UCSD-AML1 (cell line): ENCODE results near the gene PTPN4.
"Not testable (repeated sequence)": the region's sequence is repeated elsewhere in the genome, so short reads cannot be mapped to it uniquely, and the experiment has no call there.

Source experiments
- DNase-seq: peaks from one replicate; lab custom pipeline; 2025; ENCODE audit not compliant: unreplicated experiment; lab: John Stamatoyannopoulos, UW

PTPN4 gene

DNA sequence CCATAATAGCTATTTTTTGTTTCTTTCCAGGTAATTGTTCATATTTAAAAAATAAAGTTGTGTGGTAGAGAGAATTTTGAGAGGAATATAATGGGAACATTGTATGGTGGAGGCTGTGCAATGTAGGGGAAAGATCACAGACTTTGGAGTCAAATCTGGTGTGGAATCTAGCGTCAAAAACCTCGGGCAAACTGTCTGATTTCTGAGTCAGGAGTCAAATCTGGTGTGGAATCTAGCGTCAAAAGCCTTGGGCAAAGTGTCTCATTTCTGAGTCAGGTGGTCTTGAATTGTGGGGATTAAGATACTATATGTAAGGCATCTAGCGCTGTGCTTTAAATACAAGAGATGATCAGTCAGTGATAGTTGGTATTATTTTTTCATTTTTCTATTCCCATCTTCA is 5.1 kb downstream of the PTPN4 start:
- DNase-seq: no peak

DNA sequence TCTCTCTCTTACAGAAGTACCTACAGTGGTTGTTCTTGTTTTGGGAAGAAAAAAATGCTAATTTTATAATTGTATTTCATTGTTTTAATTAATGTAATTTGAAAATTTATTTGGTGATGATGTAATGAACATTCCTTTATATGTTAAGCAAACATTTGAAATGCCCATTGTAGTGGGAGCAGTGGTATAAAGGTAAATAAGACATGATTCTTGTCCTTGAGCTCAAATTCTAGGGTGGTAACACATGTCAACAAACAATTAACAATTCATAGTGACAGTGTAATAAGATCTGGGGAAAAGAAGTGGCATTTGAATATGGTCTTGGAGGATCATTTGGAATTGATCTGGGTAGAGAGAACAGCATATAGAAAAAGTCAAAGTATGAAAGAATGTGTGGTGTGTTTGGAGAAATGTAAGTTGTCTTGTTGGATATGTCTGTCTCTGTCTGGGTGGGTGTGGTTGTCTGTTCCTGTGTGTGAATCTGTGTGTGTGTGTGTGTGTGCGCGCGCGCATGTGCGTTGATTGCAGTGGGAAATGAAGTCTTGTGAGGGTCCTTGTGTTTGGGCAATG is 5.8 kb downstream of the PTPN4 start:
- no peak for DNase-seq

DNA sequence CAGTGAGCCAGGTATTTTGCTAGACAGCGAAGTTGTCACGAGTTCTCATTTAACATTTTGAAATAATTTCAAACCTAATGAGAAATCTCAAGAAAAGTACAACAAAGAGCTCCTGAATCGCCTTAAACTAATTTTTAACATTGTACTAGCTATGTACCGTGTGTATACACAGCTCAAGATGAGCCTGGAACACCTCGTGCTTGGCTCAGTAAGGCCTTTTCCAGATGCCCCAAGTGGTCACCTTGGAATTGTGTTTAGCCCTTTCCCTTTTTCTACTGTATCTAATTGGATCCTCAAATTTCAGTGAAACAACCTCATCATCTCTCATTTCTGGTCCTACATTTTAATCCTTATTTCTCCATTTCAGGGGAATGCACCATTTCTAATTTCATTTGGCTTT is 7.2 kb downstream of the PTPN4 start:
- no peak for DNase-seq

DNA sequence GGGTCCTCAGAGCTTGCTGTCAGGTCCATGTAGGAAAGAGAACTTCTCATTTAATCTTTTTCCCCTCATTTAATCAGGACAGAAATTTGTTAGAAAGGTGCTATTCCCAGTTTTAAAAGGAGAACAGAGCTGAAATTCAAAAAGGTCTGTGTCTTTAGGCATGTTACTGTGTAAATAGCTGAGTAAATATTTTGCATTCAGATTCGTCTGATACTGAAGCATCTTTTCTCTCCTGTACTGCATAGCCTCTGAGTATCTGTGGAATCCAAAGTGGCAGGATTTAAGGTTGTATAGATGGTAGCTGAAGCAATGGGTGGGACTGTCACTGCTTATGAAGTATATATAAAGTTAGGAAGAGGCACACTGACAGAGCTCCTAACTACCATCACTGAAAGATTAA is 9.0 kb downstream of the PTPN4 start:
- DNase-seq: no peak

DNA sequence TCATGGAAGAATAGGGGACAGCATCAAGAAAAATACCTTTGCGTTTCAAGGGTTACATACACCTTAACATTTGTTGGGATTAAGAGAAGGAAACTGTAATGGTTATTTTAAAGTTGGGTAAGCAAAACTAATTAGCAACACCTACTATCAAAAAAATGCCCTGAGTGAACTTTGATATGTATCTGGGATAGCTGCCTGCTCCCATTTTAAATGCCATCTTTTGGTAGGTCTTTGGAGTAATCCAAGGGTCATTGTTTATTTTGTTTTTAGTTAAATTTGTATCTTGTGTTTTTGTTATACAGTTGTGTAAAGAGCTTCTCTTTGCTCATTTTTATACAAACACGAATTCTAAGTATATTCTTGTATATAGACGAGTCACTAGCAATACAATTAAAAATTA is 9.9 kb downstream of the PTPN4 start:
- DNase-seq: no peak

DNA sequence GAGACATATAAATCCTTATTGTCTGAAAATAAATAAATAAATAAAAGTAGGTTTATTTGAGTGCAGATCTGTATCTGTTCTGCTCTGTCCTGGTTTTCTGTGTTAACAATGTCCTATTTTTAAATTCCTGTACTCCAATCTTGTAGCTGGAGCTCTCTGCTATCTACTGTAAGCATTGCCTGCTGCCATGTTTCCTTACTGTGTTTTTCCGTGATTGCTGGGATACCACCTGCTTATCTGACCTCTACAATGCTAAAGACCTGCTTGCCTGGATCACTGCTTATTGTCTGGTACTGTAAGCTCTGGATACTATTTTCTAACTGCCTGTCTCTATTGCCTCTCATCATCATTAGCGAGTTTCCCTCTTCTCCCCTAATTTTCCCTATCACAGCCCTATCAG is 11.6 kb downstream of the PTPN4 start:
- DNase-seq: no peak

DNA sequence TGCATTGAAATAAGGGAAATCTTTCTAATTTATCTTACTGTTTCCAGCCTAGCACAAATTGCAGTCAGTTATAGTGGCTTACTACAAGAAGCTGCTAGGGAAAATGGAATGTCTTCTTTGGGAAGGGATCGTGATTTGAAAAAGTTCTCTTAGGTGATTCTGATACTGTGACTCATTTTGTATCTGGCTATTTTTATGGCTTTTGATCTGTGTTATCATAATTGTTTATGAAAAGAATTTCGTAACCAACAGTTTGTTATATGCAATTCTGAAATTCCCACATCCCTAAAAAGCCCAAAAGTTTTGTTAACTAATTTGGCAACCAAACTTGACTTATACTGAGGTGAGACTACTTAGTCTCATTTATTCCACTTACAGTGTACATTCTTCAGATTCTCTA is 12.4 kb downstream of the PTPN4 start:
- DNase-seq: no peak

DNA sequence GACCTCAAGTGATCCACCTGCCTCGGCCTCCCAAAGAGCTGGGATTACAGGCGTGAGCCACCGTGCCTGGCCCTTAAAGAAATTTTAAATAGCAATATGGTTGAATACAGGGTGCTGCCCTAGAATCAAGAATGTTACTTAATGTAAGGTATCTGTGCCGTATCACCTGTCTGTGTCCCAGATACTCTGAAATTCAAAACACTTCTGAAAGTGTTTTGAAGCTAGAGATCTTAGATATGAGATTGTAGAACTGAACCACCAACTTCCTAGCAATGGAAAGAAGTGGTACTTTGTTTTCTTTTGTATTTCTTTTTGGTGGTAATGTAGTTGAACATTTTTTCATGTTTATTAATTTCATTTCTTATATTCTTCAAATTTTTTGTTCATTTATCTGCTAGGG is 13.0 kb downstream of the PTPN4 start:
- DNase-seq: no peak

DNA sequence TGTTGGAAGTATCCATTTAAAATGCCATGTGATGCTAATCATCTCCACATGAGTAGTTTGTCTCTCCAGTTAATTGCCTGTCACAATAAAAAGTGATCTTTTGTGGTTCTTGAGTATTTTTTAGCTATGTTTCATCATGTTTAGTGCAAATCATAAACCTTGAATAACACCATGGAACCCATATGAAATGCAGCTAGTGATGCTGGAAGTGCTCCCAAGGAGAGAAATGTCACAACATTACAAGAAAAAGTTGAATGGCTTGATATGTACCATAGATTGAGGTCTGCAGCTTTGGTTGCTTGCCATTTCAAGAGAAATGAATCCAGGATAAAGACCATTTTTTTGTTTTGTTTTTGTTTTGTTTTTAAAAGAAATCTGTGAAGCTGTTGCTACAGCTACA is 14.3 kb downstream of the PTPN4 start:
- DNase-seq: no peak

DNA sequence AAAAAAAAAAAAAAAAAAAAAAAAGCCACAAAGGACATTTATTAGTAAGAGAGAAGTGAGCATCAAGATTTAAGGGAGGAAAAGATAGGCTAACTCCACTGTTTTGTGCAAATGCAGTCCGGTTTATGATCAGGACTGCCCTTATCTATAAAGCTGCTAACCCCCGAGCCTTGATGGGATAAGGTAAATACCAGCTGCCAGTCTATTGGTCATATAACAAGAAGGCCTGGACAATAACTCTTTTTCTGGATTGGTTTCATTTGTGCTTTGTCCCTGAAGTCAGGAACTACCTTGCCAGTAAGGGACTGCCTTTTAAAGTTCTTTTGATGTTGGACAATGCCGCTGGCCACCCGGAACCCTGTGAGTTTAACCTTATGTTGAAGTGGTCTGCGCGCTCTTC is 15.4 kb downstream of the PTPN4 start:
- no peak for DNase-seq

DNA sequence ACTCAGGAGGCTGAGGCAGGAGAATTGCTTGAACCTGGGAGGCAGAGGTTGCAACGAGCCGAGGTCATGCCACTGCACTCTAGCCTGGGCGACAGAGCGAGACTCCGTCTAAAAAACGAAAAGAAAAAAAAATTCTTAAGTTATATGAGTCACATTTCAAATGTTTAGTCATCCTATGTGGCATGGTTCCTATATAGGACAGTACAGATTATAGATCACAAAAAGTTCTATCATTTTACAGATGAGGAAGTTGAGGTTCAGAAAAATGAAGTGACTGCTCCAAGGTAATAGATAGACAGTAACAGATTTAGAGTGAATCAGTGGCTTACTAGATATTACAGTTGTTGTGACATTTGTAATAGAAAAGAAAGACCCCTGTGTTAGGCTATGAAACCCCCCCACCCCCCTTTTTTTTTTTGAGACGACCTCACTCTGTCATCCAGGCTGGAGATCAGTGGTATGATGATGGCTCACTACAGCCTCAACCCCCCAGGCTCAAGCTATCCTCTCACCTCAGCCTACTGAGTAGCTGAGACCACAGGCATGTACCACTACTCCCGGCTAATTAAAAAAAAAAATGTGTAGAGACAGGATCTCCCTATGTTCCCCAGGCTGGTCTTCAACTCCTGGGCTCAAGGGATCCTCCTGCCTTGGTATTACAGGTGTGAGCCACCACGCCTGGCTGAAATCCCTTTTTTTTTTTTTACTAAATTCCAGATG is 22.7 kb downstream of the PTPN4 start:
- no peak for DNase-seq

DNA sequence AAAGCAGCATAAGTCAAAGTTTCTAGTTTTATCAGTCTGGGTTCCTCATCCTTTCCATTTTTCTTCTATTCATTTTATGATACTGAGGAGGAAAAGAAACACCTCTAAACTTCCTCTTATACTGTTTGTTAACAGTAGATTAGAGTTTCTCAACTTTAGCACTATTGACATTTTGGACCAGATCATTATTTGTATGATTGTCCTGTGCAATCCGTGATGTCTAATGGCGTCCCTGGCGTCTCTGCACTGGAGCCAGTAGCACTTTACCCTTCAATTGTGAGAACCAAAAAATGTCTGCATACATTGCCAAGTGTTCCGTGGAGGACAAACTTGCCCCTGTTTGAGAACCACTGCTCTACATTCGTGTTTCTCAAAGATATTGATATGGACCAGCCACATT is 25.2 kb downstream of the PTPN4 start:
- DNase-seq: no peak

DNA sequence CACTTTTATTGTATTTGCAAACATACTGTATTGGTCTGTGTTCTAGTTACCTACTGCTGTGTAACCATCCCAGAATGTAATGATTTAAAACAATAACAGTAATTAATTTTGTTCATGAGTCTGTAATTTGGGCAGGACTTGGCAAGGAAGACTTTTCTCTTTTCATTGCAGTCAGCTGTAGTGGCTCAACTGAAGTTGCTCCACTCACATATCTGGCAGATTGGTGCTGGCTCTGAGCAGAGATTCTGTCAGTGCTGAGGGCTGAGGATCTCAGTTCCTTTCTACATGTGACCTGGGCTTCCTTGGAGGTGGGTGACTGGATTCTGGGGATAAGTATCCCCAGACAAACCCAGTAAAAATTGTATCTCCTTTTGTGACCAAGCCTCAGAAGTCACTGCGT is 26.6 kb downstream of the PTPN4 start:
- no peak for DNase-seq

DNA sequence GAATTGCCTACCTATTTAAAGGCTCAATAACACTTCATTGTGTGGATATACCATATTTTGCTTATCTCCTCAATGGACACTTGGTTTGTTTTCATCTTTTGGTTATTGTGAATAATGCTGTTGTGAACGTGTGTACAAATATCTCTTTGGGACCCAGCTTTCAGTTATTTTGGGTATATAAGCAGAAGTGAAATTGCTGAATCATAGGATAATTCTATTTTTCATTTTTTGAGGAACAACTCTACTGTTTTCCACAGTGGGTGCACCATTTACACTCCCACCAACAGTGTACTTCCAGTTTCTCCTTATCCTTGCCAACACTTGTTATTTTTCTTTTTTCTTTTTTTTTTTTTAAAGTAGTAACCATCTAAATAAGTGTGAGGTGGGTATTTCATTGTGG is 29.0 kb downstream of the PTPN4 start:
- DNase-seq: no peak

DNA sequence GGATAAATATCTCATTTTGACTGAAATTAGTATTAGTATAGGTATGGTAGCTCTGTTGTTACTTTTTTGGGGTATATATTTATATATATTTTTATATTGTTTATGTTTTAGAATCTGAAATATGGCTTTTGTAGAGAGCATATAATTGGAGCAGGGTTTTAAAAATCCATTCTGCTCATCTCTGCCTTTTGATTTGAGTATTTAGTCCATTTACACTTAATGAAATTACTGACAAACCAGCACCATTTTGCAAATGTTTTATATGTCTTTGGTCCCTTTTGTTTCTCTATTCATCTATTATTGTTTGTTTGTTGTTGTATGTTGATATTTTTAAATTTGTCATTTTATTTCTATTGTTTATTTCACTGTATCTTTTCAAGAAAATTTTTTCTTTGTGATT is 30.7 kb downstream of the PTPN4 start:
- DNase-seq: no peak

DNA sequence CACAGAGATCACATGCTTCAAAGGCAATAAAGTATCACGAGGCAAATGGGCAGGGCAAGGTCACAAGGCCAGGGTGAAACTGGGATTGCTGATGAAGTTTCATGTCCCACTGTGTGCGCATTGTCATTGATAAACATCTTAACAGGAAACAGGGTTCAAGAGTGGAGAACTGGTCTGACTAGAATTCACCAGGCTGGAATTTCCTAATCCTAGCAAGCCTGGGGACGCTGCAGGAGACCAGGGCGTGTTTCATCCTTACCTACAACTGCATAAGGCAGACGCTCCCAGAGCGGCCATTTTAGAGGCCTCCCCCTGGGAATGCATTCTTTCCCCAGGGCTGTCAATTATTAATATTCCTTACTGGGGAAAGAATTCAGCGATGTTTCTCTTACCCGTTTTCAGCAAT is 33.2 kb downstream of the PTPN4 start:
- DNase-seq: no peak

DNA sequence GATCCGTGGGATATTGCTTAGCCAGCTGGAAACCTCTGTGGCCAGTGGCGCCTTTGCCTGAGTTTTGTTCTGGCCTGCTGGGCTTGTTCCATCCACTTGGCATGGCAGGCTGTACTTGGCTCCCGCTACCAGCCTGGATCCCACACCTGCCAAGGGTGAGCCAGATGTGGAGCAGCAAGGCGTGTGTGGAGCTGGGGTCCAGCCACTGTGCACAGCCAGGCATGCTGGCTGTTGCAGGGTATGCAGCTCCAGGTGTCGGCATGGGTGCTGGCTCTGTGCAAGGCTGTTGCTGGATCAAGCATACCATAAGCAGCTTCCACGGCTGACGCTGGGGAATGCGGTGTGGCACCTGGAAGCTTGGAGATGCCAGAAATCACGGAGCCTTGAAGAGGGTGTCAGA is 34.5 kb downstream of the PTPN4 start:
- no peak for DNase-seq

DNA sequence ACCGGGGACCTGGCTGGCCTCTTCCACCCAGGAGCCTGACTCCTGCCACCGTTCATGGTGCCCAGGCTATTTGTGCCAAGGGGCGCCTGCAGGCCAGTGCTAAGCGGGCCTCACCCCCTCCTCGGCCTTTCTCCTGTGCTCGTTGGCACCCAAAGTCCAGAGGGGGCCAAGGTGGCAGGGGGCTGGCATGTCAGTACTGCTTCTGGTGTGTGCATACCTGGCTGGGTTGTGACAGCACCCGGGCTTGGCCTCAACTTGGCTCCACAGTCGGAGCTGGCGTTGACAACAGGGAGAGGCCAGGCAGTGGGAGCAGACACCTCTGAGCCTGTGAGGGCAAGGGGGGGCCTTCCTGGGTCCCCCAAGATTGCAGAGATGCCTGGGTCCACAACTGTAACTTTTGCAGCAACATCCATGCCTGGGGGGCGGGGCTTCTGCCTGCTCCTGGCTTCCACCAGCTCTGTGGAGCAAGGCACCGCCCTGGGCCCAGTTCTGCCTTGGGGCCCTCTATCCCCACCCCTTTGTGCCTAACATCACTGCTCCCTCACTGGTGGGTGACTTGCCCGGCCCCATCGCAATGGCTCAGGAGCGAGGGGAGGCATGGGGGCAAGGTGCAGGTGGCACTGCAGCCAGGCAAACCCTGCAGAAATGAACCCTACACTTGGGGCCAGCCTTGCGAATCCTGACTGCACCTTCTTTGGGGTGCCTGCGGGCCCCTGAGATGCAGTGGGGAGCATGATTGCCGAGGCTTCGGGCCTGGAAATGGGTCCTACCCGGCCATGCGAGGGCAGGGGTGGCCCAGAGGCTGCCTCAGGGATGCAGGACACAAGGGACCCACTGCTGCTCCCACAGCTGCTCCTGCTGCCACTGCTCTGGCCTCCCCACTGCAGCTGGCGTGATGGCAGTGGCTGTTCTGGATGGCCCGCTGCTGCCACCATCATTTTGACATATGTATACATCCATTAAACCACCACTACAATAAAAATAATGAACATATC is 35.9 kb downstream of the PTPN4 start:
- DNase-seq: no peak

DNA sequence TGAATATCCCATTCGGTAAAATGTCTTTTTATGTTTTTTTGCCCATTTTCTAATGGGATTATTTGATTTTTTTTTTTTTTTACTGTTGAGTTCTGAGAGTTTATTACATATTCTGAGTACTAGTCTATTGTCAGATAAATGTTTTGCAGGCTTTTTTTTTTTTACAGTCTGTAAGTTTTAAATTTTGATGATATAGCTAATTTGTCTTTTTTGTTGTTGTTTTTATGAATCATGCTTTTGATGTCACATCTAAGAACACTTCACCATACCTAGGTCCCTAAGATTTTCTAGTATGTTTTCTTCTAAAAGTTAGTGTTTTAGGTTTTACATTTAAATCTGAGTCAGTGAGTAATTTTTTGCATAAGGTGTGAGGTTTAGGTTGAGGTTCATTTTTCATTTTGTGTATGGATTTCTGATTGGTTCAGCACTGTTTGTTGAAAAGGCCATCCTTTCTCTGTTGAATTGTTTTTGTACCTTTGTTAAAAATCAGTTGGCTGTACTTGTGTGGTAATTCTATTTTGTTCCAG is 40.7 kb downstream of the PTPN4 start:
- DNase-seq: no peak

DNA sequence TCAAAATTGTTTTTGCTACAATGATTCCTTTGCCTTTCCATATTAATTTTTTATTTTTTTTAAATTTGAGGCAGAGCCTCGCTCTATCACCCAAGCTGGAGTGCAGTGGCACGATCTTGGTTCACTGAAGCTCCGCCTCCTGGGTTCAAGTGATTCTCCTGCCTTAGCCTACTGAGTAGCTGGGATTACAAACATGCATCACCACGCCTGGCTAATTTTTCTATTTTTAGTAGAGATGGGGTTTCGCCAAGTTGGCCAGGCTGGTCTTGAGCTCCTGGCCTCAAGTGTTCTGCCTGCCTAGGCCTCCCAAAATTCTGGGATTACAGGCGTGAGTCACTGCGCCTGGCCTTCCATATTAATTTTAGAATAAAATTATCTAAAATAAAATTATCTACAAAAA is 41.3 kb downstream of the PTPN4 start:
- DNase-seq: no peak

DNA sequence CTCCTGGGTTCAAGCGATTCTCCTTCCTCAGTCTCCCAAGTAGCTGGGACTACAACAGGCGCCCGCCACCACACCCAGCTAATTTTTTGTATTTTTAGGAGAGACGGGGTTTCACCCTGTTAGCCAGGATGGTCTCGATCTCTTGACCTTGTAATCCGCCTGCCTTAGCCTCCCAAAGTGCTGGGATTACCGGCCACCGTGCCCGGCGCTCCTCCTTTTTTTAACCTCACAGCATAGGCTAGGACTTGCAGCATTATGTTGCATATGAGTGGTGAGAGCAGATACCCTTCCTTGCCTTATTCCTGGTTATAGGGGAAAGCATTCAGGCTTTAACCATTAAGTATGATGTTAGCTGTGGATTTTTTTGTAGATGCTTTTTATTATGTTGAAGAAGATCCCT is 42.3 kb downstream of the PTPN4 start:
- not testable (repeated sequence) for DNase-seq

DNA sequence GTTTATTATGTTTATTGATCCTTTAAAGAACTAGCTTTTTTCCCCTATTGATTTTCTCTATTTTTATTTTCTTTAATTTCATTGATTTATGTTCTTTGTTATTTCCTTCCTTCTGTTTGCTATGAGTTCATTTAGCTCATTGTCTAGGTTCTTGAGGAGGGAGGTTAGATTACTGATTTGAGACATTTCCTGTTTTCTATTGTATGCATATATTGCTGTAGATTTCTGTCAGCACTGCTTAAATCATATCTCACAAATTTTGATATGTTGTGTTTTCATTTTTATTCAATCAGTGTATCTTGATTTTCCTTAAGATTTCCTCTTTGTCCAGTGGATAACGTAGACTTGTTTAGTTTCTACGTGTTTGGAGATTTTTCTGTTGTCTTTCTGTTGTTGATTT is 43.4 kb downstream of the PTPN4 start:
- no peak for DNase-seq
